Astrocyte of the cerebellum (primary cell): ENCODE measurements around the gene COL4A1.

ENCODE experiments used
- DNase-seq: peaks from one replicate; pipeline ENCODE4 v3.0.0-alpha.2; 2011; ENCODE audit warnings: low read depth
- H3K4me3 ChIP-seq: 2 replicates; pipeline ENCODE4 v1.5.1; 2011; ENCODE audit warnings: mild to moderate bottlenecking, low read depth, low read length, moderate library complexity
- CTCF ChIP-seq: IDR thresholded peaks from 2 replicates; pipeline ENCODE4 v1.5.1; 2012; ENCODE audit warnings: low read length, low read depth, moderate library complexity, mild to moderate bottlenecking; ENCODE audit errors: missing control alignments
- in situ Hi-C: cut with HindIII; loops from 2 replicates; pipeline ENCODE4 v1.10.0; 2017; ENCODE audit warnings: low sequenced_read_pairs

The COL4A1 gene

GRCh38 chr13:110237875-110238817 lies 68.8 kb downstream of the COL4A1 start:
- DNase-seq = no peak

GRCh38 chr13:110236831-110237261 lies 70.1 kb downstream of the COL4A1 start:
- in situ Hi-C loops = no loop called here
- no peak for TF ChIP-seq CTCF

More at GRCh38 chr13:110237875-110238817, 68.8 kb downstream of the COL4A1 start:
- TF ChIP-seq CTCF = no peak
- in situ Hi-C loops = no loop called here
- H3K4me3 ChIP-seq = no peak overlapping the region

GRCh38 chr13:110236431-110236830 lies 70.5 kb downstream of the COL4A1 start:
- DNase-seq = no peak
- no peak overlapping the region for H3K4me3 ChIP-seq
- in situ Hi-C loops = no loop called here
- no peak for TF ChIP-seq CTCF

More at GRCh38 chr13:110236831-110237261, 70.1 kb downstream of the COL4A1 start:
- H3K4me3 ChIP-seq = no peak overlapping the region
- DNase-seq = no peak

GRCh38 chr13:110234532-110234931 lies 72.4 kb downstream of the COL4A1 start:
- no peak for TF ChIP-seq CTCF
- DNase-seq = no peak
- in situ Hi-C loops = no loop called here
- no peak overlapping the region for H3K4me3 ChIP-seq

- in situ Hi-C loops = no loop called here
- no peak for DNase-seq
Measured at GRCh38 chr13:110233951-110234280, 73.0 kb downstream of the COL4A1 start.

More at GRCh38 chr13:110233951-110234280, 73.0 kb downstream of the COL4A1 start:
- no peak for TF ChIP-seq CTCF
- H3K4me3 ChIP-seq = no peak overlapping the region
